ENCODE data around the gene OTULIN.

OTULIN gene

DNA sequence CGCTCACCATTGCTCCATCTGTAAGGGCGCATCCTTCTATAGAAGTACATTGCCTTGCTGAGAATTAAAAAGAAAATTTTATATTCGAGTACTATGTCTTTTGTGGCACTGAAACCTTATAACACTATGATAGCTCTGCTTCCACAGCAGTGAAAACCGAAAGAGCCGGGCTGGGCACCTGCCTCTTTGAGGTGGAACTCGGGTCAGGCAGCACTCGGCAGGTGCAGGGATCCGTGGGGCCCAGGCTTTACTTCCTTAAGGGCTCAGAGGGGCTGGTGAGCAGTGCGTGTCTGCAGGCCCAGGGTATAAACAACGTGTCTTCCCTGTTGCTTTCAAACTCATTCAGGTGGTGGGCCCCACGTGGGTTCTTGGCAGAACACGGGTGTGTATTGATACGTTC is 69.9 kb downstream of the OTULIN start:
- Histone ChIP-seq H3K4me3 (ENCODE audit: low read length) (no peak overlapping the region), H4K5ac (ENCODE audit: low read length) (no peak overlapping the region), H3K79me2 (ENCODE audit: control insufficient read depth, insufficient read depth, low read length) (no peaks in the 10 kb centered on the region), H3K9ac (ENCODE audit: low read length) (no peak overlapping the region), H3K23ac (ENCODE audit: low read length) (no peak overlapping the region), H3K4ac (ENCODE audit: low read depth, low read length) (no peak overlapping the region), H3K36me3 (ENCODE audit: control insufficient read depth, insufficient read depth, low read length) (no peaks in the 10 kb centered on the region), H3K27me3 (ENCODE audit: insufficient read depth, low read length, poor library complexity) (no peaks in the 10 kb centered on the region), H3K4me1 (ENCODE audit: control insufficient read depth, low read depth, low read length) (no peaks in the 10 kb centered on the region), H4K8ac (ENCODE audit: low read depth, low read length) (no peak overlapping the region), H3K4me2 (ENCODE audit: low read length) (no peak overlapping the region), H3K18ac (ENCODE audit: low read length) (no peak overlapping the region), H3K27ac (ENCODE audit: low read depth, low read length) (no peak overlapping the region), H2AK5ac (ENCODE audit: low read length) (no peak overlapping the region), H2BK5ac (ENCODE audit: low read length) (no peak overlapping the region), H3K56ac (ENCODE audit: low read length) (no peak overlapping the region), H3K79me1 (ENCODE audit: low read length) (no peaks in the 10 kb centered on the region), H2BK120ac (ENCODE audit: low read depth, low read length) (no peak overlapping the region), H2BK15ac (replicated peaks; ENCODE audit: low read depth) (no peak overlapping the region)
- no peak for DNase-seq
- WGBS (ENCODE audit: extremely low coverage, insufficient coverage, low lambda C conversion rate): no CpG with 5 or more reads among the region's 13 CpGs

DNA sequence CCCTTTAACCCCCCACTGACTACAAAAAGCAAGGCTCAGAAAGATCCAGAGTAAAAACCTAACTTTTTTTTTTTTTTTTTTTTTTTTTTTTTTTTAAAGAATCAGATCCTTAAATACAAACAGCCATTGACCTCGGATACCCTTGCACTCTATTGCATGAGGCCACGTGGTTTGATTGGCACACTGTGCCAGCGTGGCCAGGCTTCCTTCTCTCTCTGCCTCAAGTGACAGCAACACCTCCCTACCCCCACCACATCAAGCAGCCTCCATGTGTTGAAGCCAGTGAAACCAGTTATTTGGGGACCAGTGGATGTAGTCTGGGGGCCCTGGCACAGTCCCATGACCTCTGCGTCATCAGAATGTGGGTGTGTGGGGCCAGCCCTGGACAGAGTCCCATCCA is 71.4 kb downstream of the OTULIN start:
- no peak overlapping the region for H3K4ac ChIP-seq (ENCODE audit: low read depth, low read length)
- no peaks in the 10 kb centered on the region for H3K27me3 ChIP-seq (ENCODE audit: insufficient read depth, low read length, poor library complexity)
- no peak overlapping the region for H3K23ac ChIP-seq (ENCODE audit: low read length)
- H4K8ac ChIP-seq (ENCODE audit: low read depth, low read length): no peak overlapping the region
- H3K27ac ChIP-seq (ENCODE audit: low read depth, low read length): no peak overlapping the region
- H4K5ac ChIP-seq (ENCODE audit: low read length): no peak overlapping the region
- no peak overlapping the region for H3K56ac ChIP-seq (ENCODE audit: low read length)
- H3K18ac ChIP-seq (ENCODE audit: low read length): no peak overlapping the region
- no peak overlapping the region for H3K9ac ChIP-seq (ENCODE audit: low read length)
- H3K79me2 ChIP-seq (ENCODE audit: control insufficient read depth, insufficient read depth, low read length): no peaks in the 10 kb centered on the region
- H3K4me1 ChIP-seq (ENCODE audit: control insufficient read depth, low read depth, low read length): no peaks in the 10 kb centered on the region
- no peak for DNase-seq
- no peaks in the 10 kb centered on the region for H3K79me1 ChIP-seq (ENCODE audit: low read length)
- H2AK5ac ChIP-seq (ENCODE audit: low read length): no peak overlapping the region
- no peaks in the 10 kb centered on the region for H3K36me3 ChIP-seq (ENCODE audit: control insufficient read depth, insufficient read depth, low read length)
- H2BK15ac ChIP-seq (replicated peaks; ENCODE audit: low read depth): no peak overlapping the region
- H2BK5ac ChIP-seq (ENCODE audit: low read length): no peak overlapping the region
- H3K4me2 ChIP-seq (ENCODE audit: low read length): no peak overlapping the region
- WGBS (ENCODE audit: extremely low coverage, insufficient coverage, low lambda C conversion rate): no CpG with 5 or more reads among the region's 4 CpGs
- no peak overlapping the region for H2BK120ac ChIP-seq (ENCODE audit: low read depth, low read length)
- H3K4me3 ChIP-seq (ENCODE audit: low read length): no peak overlapping the region

DNA sequence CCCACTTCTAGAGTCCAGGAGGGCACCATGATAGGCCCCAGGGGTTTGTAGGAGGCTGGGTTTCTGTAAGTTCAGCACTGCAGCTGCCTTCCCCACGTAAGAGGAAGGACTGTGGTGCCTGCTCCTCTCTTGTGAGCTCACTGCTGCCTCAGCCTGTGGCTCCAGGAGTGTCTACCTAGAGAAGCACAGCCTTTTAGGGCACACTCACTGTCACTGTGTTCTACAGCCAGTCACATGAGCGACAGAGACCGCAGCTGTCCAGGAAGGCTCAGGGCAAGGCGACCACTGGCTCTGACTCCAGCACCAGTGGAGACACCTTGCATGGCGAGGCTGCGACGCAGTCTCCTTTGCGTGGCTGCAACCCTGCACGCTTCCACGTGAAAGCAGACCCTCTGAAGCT is 72.8 kb downstream of the OTULIN start:
- H3K79me2 ChIP-seq (ENCODE audit: control insufficient read depth, insufficient read depth, low read length): no peaks in the 10 kb centered on the region
- no peak overlapping the region for H2BK5ac ChIP-seq (ENCODE audit: low read length)
- H3K4ac ChIP-seq (ENCODE audit: low read depth, low read length): no peak overlapping the region
- no peak overlapping the region for H3K4me2 ChIP-seq (ENCODE audit: low read length)
- no peak overlapping the region for H2AK5ac ChIP-seq (ENCODE audit: low read length)
- DNase-seq: no peak
- no peak overlapping the region for H3K56ac ChIP-seq (ENCODE audit: low read length)
- H3K23ac ChIP-seq (ENCODE audit: low read length): no peak overlapping the region
- no peak overlapping the region for H4K5ac ChIP-seq (ENCODE audit: low read length)
- H3K27me3 ChIP-seq (ENCODE audit: insufficient read depth, low read length, poor library complexity): no peaks in the 10 kb centered on the region
- H2BK120ac ChIP-seq (ENCODE audit: low read depth, low read length): no peak overlapping the region
- no peaks in the 10 kb centered on the region for H3K4me1 ChIP-seq (ENCODE audit: control insufficient read depth, low read depth, low read length)
- H4K8ac ChIP-seq (ENCODE audit: low read depth, low read length): no peak overlapping the region
- no peak overlapping the region for H3K4me3 ChIP-seq (ENCODE audit: low read length)
- no peak overlapping the region for H2BK15ac ChIP-seq (replicated peaks; ENCODE audit: low read depth)
- no peak overlapping the region for H3K9ac ChIP-seq (ENCODE audit: low read length)
- H3K18ac ChIP-seq (ENCODE audit: low read length): no peak overlapping the region
- WGBS (ENCODE audit: extremely low coverage, insufficient coverage, low lambda C conversion rate): no CpG with 5 or more reads among the region's 10 CpGs
- H3K79me1 ChIP-seq (ENCODE audit: low read length): no peaks in the 10 kb centered on the region
- H3K36me3 ChIP-seq (ENCODE audit: control insufficient read depth, insufficient read depth, low read length): no peaks in the 10 kb centered on the region
- no peak overlapping the region for H3K27ac ChIP-seq (ENCODE audit: low read depth, low read length)

DNA sequence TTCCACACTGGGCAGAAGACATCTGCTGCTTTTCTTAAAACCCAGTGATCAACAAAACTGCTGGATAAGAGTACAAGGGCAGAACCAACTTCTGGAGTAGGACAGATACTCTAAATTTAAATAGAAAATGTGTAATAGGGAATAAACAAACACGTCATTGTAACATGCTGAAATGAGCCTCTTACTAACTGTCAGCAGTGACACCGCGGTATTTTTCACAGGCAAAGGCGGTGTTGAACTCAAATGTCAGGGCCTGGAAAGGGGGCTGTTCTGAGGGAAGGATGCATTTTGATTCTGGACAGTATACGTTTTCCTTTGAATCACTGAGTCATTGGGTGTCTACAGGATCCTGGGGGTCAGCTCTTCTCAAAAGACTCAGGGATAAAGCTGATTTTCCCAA is 73.5 kb downstream of the OTULIN start:
- no peak overlapping the region for H4K8ac ChIP-seq (ENCODE audit: low read depth, low read length)
- H3K36me3 ChIP-seq (ENCODE audit: control insufficient read depth, insufficient read depth, low read length): no peaks in the 10 kb centered on the region
- no peak overlapping the region for H3K4ac ChIP-seq (ENCODE audit: low read depth, low read length)
- no peak overlapping the region for H3K27ac ChIP-seq (ENCODE audit: low read depth, low read length)
- H3K4me3 ChIP-seq (ENCODE audit: low read length): no peak overlapping the region
- no peak overlapping the region for H4K5ac ChIP-seq (ENCODE audit: low read length)
- H2BK5ac ChIP-seq (ENCODE audit: low read length): no peak overlapping the region
- H3K79me2 ChIP-seq (ENCODE audit: control insufficient read depth, insufficient read depth, low read length): no peaks in the 10 kb centered on the region
- no peak for DNase-seq
- no peaks in the 10 kb centered on the region for H3K79me1 ChIP-seq (ENCODE audit: low read length)
- no CpG with 5 or more reads among the region's 5 CpGs for WGBS (ENCODE audit: extremely low coverage, insufficient coverage, low lambda C conversion rate)
- H3K23ac ChIP-seq (ENCODE audit: low read length): no peak overlapping the region
- no peak overlapping the region for H2BK120ac ChIP-seq (ENCODE audit: low read depth, low read length)
- H3K9ac ChIP-seq (ENCODE audit: low read length): no peak overlapping the region
- no peak overlapping the region for H3K18ac ChIP-seq (ENCODE audit: low read length)
- H2AK5ac ChIP-seq (ENCODE audit: low read length): no peak overlapping the region
- H3K27me3 ChIP-seq (ENCODE audit: insufficient read depth, low read length, poor library complexity): no peaks in the 10 kb centered on the region
- H3K4me2 ChIP-seq (ENCODE audit: low read length): no peak overlapping the region
- H3K56ac ChIP-seq (ENCODE audit: low read length): no peak overlapping the region
- no peak overlapping the region for H2BK15ac ChIP-seq (replicated peaks; ENCODE audit: low read depth)
- no peaks in the 10 kb centered on the region for H3K4me1 ChIP-seq (ENCODE audit: control insufficient read depth, low read depth, low read length)

DNA sequence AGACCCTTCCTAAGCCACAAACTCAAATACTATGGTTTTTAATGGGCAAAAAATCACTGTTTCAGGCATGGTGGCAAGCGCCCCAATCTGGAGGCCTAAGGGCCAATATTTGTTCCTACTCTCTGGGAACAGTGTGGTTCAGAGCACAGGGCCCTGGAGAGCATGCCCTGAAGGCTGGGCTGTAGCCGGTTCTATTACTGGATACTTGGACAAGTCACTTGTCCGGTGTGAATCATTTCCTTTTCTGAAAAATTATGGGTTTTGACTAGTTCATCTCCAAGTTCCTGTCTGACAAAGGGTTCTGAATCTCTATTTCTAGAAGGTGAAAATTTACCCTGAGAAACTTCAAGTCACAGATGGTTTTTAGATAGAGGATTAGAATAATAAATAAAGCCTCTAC is 75.0 kb downstream of the OTULIN start:
- Histone ChIP-seq H2BK120ac (ENCODE audit: low read depth, low read length) (no peak overlapping the region), H3K4me3 (ENCODE audit: low read length) (no peak overlapping the region), H4K5ac (ENCODE audit: low read length) (no peak overlapping the region), H3K4me2 (ENCODE audit: low read length) (no peak overlapping the region), H2AK5ac (ENCODE audit: low read length) (no peak overlapping the region), H3K56ac (ENCODE audit: low read length) (no peak overlapping the region), H3K79me2 (ENCODE audit: control insufficient read depth, insufficient read depth, low read length) (no peaks in the 10 kb centered on the region), H3K18ac (ENCODE audit: low read length) (no peak overlapping the region), H3K79me1 (ENCODE audit: low read length) (no peaks in the 10 kb centered on the region), H3K23ac (ENCODE audit: low read length) (no peak overlapping the region), H4K8ac (ENCODE audit: low read depth, low read length) (no peak overlapping the region), H3K36me3 (ENCODE audit: control insufficient read depth, insufficient read depth, low read length) (no peaks in the 10 kb centered on the region), H3K9ac (ENCODE audit: low read length) (no peak overlapping the region), H2BK15ac (replicated peaks; ENCODE audit: low read depth) (no peak overlapping the region), H3K4me1 (ENCODE audit: control insufficient read depth, low read depth, low read length) (no peaks in the 10 kb centered on the region), H2BK5ac (ENCODE audit: low read length) (no peak overlapping the region), H3K4ac (ENCODE audit: low read depth, low read length) (no peak overlapping the region), H3K27me3 (ENCODE audit: insufficient read depth, low read length, poor library complexity) (no peaks in the 10 kb centered on the region), H3K27ac (ENCODE audit: low read depth, low read length) (no peak overlapping the region)
- WGBS (ENCODE audit: extremely low coverage, insufficient coverage, low lambda C conversion rate): no CpG with 5 or more reads among the region's 3 CpGs
- no peak for DNase-seq

DNA sequence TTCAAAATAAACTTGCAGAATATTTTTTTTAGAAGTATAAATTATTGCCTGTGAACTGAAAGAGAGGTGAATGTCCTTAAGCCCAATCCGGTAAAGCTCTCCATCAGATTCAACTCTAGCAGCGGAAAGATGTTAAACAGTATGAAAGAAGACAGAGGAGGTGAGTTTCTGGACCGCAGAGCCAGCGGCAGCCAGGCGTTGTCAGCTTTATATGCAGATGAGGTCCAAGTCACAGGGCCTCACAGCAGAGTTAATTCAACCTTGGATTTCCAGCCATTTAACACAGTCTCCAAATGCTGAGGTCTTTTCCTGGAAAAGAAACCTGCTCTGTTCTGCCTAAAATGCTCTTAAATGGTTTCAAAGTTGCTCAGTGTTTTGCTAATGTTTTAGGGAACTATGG is 75.5 kb downstream of the OTULIN start:
- Histone ChIP-seq H3K27me3 (ENCODE audit: insufficient read depth, low read length, poor library complexity) (no peaks in the 10 kb centered on the region), H3K27ac (ENCODE audit: low read depth, low read length) (no peak overlapping the region), H3K4me2 (ENCODE audit: low read length) (no peak overlapping the region), H3K4me1 (ENCODE audit: control insufficient read depth, low read depth, low read length) (no peaks in the 10 kb centered on the region), H4K5ac (ENCODE audit: low read length) (no peak overlapping the region), H3K36me3 (ENCODE audit: control insufficient read depth, insufficient read depth, low read length) (no peaks in the 10 kb centered on the region), H2AK5ac (ENCODE audit: low read length) (no peak overlapping the region), H2BK120ac (ENCODE audit: low read depth, low read length) (no peak overlapping the region), H2BK15ac (replicated peaks; ENCODE audit: low read depth) (no peak overlapping the region), H3K56ac (ENCODE audit: low read length) (no peak overlapping the region), H2BK5ac (ENCODE audit: low read length) (no peak overlapping the region), H3K4ac (ENCODE audit: low read depth, low read length) (no peak overlapping the region), H3K9ac (ENCODE audit: low read length) (no peak overlapping the region), H3K4me3 (ENCODE audit: low read length) (no peak overlapping the region), H3K18ac (ENCODE audit: low read length) (no peak overlapping the region), H3K23ac (ENCODE audit: low read length) (no peak overlapping the region), H3K79me2 (ENCODE audit: control insufficient read depth, insufficient read depth, low read length) (no peaks in the 10 kb centered on the region), H3K79me1 (ENCODE audit: low read length) (no peaks in the 10 kb centered on the region), H4K8ac (ENCODE audit: low read depth, low read length) (no peak overlapping the region)
- no peak for DNase-seq
- WGBS (ENCODE audit: extremely low coverage, insufficient coverage, low lambda C conversion rate): no CpG with 5 or more reads among the region's 5 CpGs
